Measurements from ENCODE around the gene RPS6KC1. TPM values are rescaled to one million over a fixed set of nuclear protein-coding genes. Genes with fewer than 3 reads are reported as not detected.
"Not testable (repeated sequence)": the region's sequence is repeated elsewhere in the genome, so short reads cannot be mapped to it uniquely, and the experiment has no call there.

RPS6KC1 gene
- total RNA-seq, 2 donors from 2014 or later: 13.7 to 48.5 TPM

- no peak overlapping the region for H3K4me3 ChIP-seq
- H3K9me3 ChIP-seq: no peaks in the 10 kb centered on the region
- TF ChIP-seq CTCF (IDR thresholded peaks at IDR 0.05) (no peak), POLR2A (IDR thresholded peaks at IDR 0.05) (no peak)
- DNase-seq (no peak), ATAC-seq (no peak)
- H3K27ac ChIP-seq: no peak overlapping the region
- H3K36me3 ChIP-seq (replicated peaks in 1 of 2; ENCODE audit: insufficient read depth in 1 of 2, low read depth in 2 of 2): no peaks in the 10 kb centered on the region
- H3K27me3 ChIP-seq: no peaks in the 10 kb centered on the region
- intact Hi-C loops (cut with DNase I): no loop called here
- 95% methylated on average over 2 of the region's 2 CpGs for WGBS, 2 donors
- no peaks in the 10 kb centered on the region for H3K4me1 ChIP-seq
Observed at GRCh38 chr1:213104604-213105003, 53.6 kb downstream of the RPS6KC1 start.

- DNase-seq: no peak
- WGBS, 2 donors: 93 to 95% methylated on average over 1 of the region's 1 CpG
- Histone ChIP-seq H3K36me3 (replicated peaks in 1 of 2; ENCODE audit: insufficient read depth in 1 of 2, low read depth in 2 of 2) (no peaks in the 10 kb centered on the region), H3K27me3 (no peaks in the 10 kb centered on the region), H3K27ac (no peak overlapping the region), H3K4me3 (no peak overlapping the region), H3K9me3 (no peaks in the 10 kb centered on the region), H3K4me1 (peaks cover 8% of the 10 kb centered on the region)
- ATAC-seq: no peak
- TF ChIP-seq POLR2A (IDR thresholded peaks at IDR 0.05): no peak
- intact Hi-C loops (cut with DNase I): no loop called here
Observed at GRCh38 chr1:213106298-213106697, 55.3 kb downstream of the RPS6KC1 start.

GRCh38 chr1:213107613-213108012, 56.6 kb downstream of the RPS6KC1 start:
- Histone ChIP-seq H3K27ac (no peak overlapping the region), H3K4me3 (no peak overlapping the region), H3K4me1 (peaks cover 8% of the 10 kb centered on the region), H3K27me3 (no peaks in the 10 kb centered on the region), H3K36me3 (replicated peaks in 1 of 2; ENCODE audit: insufficient read depth in 1 of 2, low read depth in 2 of 2) (no peaks in the 10 kb centered on the region), H3K9me3 (no peaks in the 10 kb centered on the region)
- ATAC-seq (no peak), DNase-seq (no peak)
- intact Hi-C loops (cut with DNase I): no loop called here
- 92 to 96% methylated on average over 2 of the region's 2 CpGs for WGBS, 2 donors
- TF ChIP-seq CTCF (IDR thresholded peaks at IDR 0.05) (no peak), POLR2A (IDR thresholded peaks at IDR 0.05) (no peak)

GRCh38 chr1:213110349-213111300, 59.6 kb downstream of the RPS6KC1 start:
- ATAC-seq: no peak
- no peaks in the 10 kb centered on the region for H3K9me3 ChIP-seq
- H3K36me3 ChIP-seq (replicated peaks in 1 of 2; ENCODE audit: insufficient read depth in 1 of 2, low read depth in 2 of 2): no peaks in the 10 kb centered on the region
- H3K27ac ChIP-seq: no peak overlapping the region
- H3K4me1 ChIP-seq: peaks cover 8% of the 10 kb centered on the region
- intact Hi-C loops (cut with DNase I): no loop called here
- H3K4me3 ChIP-seq: no peak overlapping the region
- no peaks in the 10 kb centered on the region for H3K27me3 ChIP-seq
- 76 to 83% methylated on average over 4 of the region's 4 CpGs for WGBS, 2 donors
- TF ChIP-seq POLR2A (IDR thresholded peaks at IDR 0.05) (no peak), CTCF (IDR thresholded peaks at IDR 0.05) (no peak)
- DNase-seq: no peak

- no peaks in the 10 kb centered on the region for H3K36me3 ChIP-seq (replicated peaks in 1 of 2; ENCODE audit: insufficient read depth in 1 of 2, low read depth in 2 of 2)
- TF ChIP-seq POLR2A (IDR thresholded peaks at IDR 0.05): no peak
- no peak for TF ChIP-seq CTCF (IDR thresholded peaks at IDR 0.05)
- 72 to 85% methylated on average over 2 of the region's 2 CpGs for WGBS, 2 donors
- intact Hi-C loops (cut with DNase I): no loop called here
- H3K4me3 ChIP-seq: no peak overlapping the region
- DNase-seq (no peak), ATAC-seq (no peak)
- H3K27ac ChIP-seq: no peak overlapping the region
- no peaks in the 10 kb centered on the region for H3K9me3 ChIP-seq
- H3K27me3 ChIP-seq: no peaks in the 10 kb centered on the region
- peaks cover 8% of the 10 kb centered on the region for H3K4me1 ChIP-seq
Observed at GRCh38 chr1:213111502-213111901, 60.5 kb downstream of the RPS6KC1 start.

GRCh38 chr1:213112723-213113122, 61.7 kb downstream of the RPS6KC1 start:
- H3K27me3 ChIP-seq; H3K9me3 ChIP-seq; H3K4me3 ChIP-seq; intact Hi-C loops (cut with DNase I); H3K27ac ChIP-seq; ATAC-seq; H3K36me3 ChIP-seq (replicated peaks in 1 of 2; ENCODE audit: insufficient read depth in 1 of 2, low read depth in 2 of 2); DNase-seq; H3K4me1 ChIP-seq: not testable (repeated sequence)
- 98 to 100% methylated on average over 3 of the region's 3 CpGs for WGBS, 2 donors

GRCh38 chr1:213117699-213118180, 66.7 kb downstream of the RPS6KC1 start:
- H3K4me3 ChIP-seq; H3K27ac ChIP-seq; H3K36me3 ChIP-seq (replicated peaks in 1 of 2; ENCODE audit: insufficient read depth in 1 of 2, low read depth in 2 of 2); H3K4me1 ChIP-seq; DNase-seq; intact Hi-C loops (cut with DNase I); H3K27me3 ChIP-seq; ATAC-seq; H3K9me3 ChIP-seq: not testable (repeated sequence)
- WGBS, 2 donors: 93 to 95% methylated on average over 4 of the region's 4 CpGs
